HepG2 (cell line): ENCODE results near the gene DUSP22. TPM values are rescaled to one million over a fixed set of nuclear protein-coding genes. Genes with fewer than 3 reads are reported as not detected.
A peak's percentile ranks its signal among the peaks of the same experiment; 100 is the strongest.

Experiments
- ATAC-seq: fragments of 200-7000 bp; cut with Tn5 transposase; 3 replicates; pipeline ENCODE4 v1.9.1; 2020; ENCODE audit warnings: mild to moderate bottlenecking, moderate library complexity
- BruUV-seq: library from RNA; stranded (reverse); fragments of 400-500 nt; replicated peaks from 2 replicates; lab custom pipeline; 2021; lab: Mats Ljungman, UMichigan
- CTCF ChIA-PET: fragments of 300-600 bp; formaldehyde crosslinking; extraction: SDS; loops from one replicate; lab custom pipeline; 2021; ENCODE audit warnings: low total read pairs, inconsistent platforms, low intra/inter-chr PET ratio; lab: Yijun Ruan, JAX
- POLR2A ChIA-PET: fragments of 350-600 bp; sonication (Branson Sonifier 250); formaldehyde crosslinking; loops from one replicate; lab custom pipeline; 2020; ENCODE audit warnings: antibody characterized with exemption, inconsistent platforms; lab: Yijun Ruan, JAX
- DNase-seq: peaks from one replicate; pipeline ENCODE4 v3.0.0-alpha.2; 2015; ENCODE audit warnings: low spot score
- FAIRE-seq: peaks from 3 replicates; lab custom pipeline; 2011; peaks lifted over from hg19 to GRCh38; lab: Jason Lieb, UNC
- H2AFZ ChIP-seq: one replicate; pipeline ENCODE4 v1.6.1; 2011; ENCODE audit warnings: low read length, inconsistent platforms
- H3K27ac ChIP-seq: fragments of 300-600 bp; 3 replicates; pipeline ENCODE4 v1.8.0; 2011; ENCODE audit warnings: mixed run types, mild to moderate bottlenecking, mixed read lengths, low read length, inconsistent platforms; ENCODE audit not compliant: insufficient read depth; ENCODE audit errors: extremely low read length
- H3K27me3 ChIP-seq, 2 experiments: fragments of 200-600 bp in 1 of 2; 2 replicates in 1 of 2; 3 replicates in 1 of 2; pipeline versions ENCODE4 v1.6.0 to v1.8.0; 2011; ENCODE audit warnings: low read length in 2 of 2, mild to moderate bottlenecking in 2 of 2, moderate library complexity in 2 of 2, inconsistent platforms in 1 of 2; ENCODE audit not compliant: insufficient read depth in 2 of 2, control insufficient read depth in 1 of 2
- H3K36me3 ChIP-seq, 2 experiments: fragments of 200-600 bp in 1 of 2; replicated peaks in 1 of 2; 2 replicates in 1 of 2; 3 replicates in 1 of 2; pipeline versions ENCODE4 v1.5.1 to v1.8.0; 2011; ENCODE audit warnings: low read length in 2 of 2, inconsistent platforms in 1 of 2; ENCODE audit not compliant: insufficient read depth in 2 of 2, control insufficient read depth in 1 of 2
- H3K4me1 ChIP-seq: 2 replicates; pipeline ENCODE4 v1.5.1; 2012; ENCODE audit warnings: low read length, inconsistent platforms; ENCODE audit not compliant: insufficient read depth
- H3K4me2 ChIP-seq: 2 replicates; pipeline ENCODE4 v1.6.0; 2011; ENCODE audit warnings: low read depth, low read length, inconsistent platforms
- H3K4me3 ChIP-seq, 3 experiments: fragments of 200-600 bp in 1 of 3; sonication (generic), shearing (Covaris generic) in 1 of 3; replicated peaks in 1 of 3; 2 replicates each; pipeline ENCODE4 v1.5.1; 2011 to 2016; ENCODE audit warnings: low read length in 3 of 3, inconsistent platforms in 2 of 3, low read depth in 2 of 3, mild to moderate bottlenecking in 2 of 3, control low read depth in 1 of 3, mixed read lengths in 1 of 3; ENCODE audit not compliant: insufficient read depth in 1 of 3
- H3K79me2 ChIP-seq: one replicate; pipeline ENCODE4 v1.6.1; 2011; ENCODE audit warnings: low read length, inconsistent platforms; ENCODE audit not compliant: insufficient read depth
- H3K9ac ChIP-seq: 2 replicates; pipeline ENCODE4 v1.6.0; 2011; ENCODE audit warnings: mild to moderate bottlenecking, low read depth, low read length, inconsistent platforms; ENCODE audit not compliant: insufficient read depth
- H3K9me3 ChIP-seq: 2 replicates; pipeline ENCODE4 v1.5.1; 2012; ENCODE audit warnings: mild to moderate bottlenecking, low read length
- H4K20me1 ChIP-seq: 2 replicates; pipeline ENCODE4 v1.6.0; 2011; ENCODE audit warnings: inconsistent platforms, mild to moderate bottlenecking, low read length, moderate library complexity; ENCODE audit not compliant: insufficient read depth
- AHDC1 ChIP-seq: sonication (generic); formaldehyde crosslinking; IDR thresholded peaks from 2 replicates; pipeline ENCODE4 v1.5.1; 2020; ENCODE audit warnings: mild to moderate bottlenecking, missing genetic modification reagents, borderline replicate concordance
- CEBPB ChIP-seq: IDR thresholded peaks from 2 replicates; pipeline ENCODE4 v1.6.1; 2011; ENCODE audit warnings: low read depth, low read length, improper control_type of control experiment, borderline replicate concordance
- CSRNP2 ChIP-seq: sonication (generic); formaldehyde crosslinking; conservative IDR thresholded peaks from 2 replicates; pipeline ENCODE4 v1.8.0; 2022; ENCODE audit warnings: low read depth, missing genetic modification reagents
- EHMT2 ChIP-seq: fragments of 200-600 bp; sonication (generic); IDR thresholded peaks from 2 replicates; pipeline ENCODE4 v1.7.0; 2017; ENCODE audit warnings: antibody characterized with exemption, low read depth, low read length, borderline replicate concordance
- EP300 ChIP-seq, 3 experiments: sonication (generic) in 1 of 3; formaldehyde crosslinking in 1 of 3; IDR thresholded peaks; 2 replicates each; pipeline versions ENCODE4 v1.5.1 to v1.6.1; 2011 to 2020; ENCODE audit warnings: low read depth in 2 of 3, low read length in 2 of 3, borderline replicate concordance in 1 of 3, improper control_type of control experiment in 1 of 3, mild to moderate bottlenecking in 1 of 3, missing genetic modification reagents in 1 of 3, moderate library complexity in 1 of 3
- HNF4A ChIP-seq: sonication (generic); formaldehyde crosslinking; IDR thresholded peaks from 2 replicates; pipeline ENCODE4 v1.4.0; 2020; ENCODE audit warnings: missing genetic modification reagents
- HNRNPK ChIP-seq: fragments of 200-400 bp; formaldehyde crosslinking; IDR thresholded peaks from 2 replicates; pipeline ENCODE4 v1.6.1; 2018; ENCODE audit warnings: low read length, low read depth, moderate library complexity, mild to moderate bottlenecking; ENCODE audit not compliant: poor library complexity, severe bottlenecking
- MED8 ChIP-seq: sonication (generic); formaldehyde crosslinking; IDR thresholded peaks from 2 replicates; pipeline ENCODE4 v1.8.1; 2023; ENCODE audit warnings: mild to moderate bottlenecking, missing genetic modification reagents; ENCODE audit not compliant: insufficient replicate concordance
- NFIB ChIP-seq: sonication (generic); formaldehyde crosslinking; IDR thresholded peaks from 2 replicates; pipeline ENCODE4 v1.9.0; 2021; ENCODE audit warnings: missing genetic modification reagents, mild to moderate bottlenecking, borderline replicate concordance
- NR2F1 ChIP-seq, 2 experiments: fragments of 450-650 bp in 1 of 2; formaldehyde crosslinking in 1 of 2; IDR thresholded peaks; 2 replicates each; pipeline versions ENCODE4 v1.5.0 to v1.6.1; 2016 to 2020; ENCODE audit warnings: mild to moderate bottlenecking in 1 of 2, missing compliant biosample characterization in 1 of 2, missing genetic modification reagents in 1 of 2, moderate library complexity in 1 of 2
- REL ChIP-seq: sonication (generic); formaldehyde crosslinking; conservative IDR thresholded peaks from 2 replicates; pipeline ENCODE4 v1.8.0; 2022; ENCODE audit warnings: mild to moderate bottlenecking, missing genetic modification reagents, moderate library complexity
- ZBTB49 ChIP-seq: sonication (generic); formaldehyde crosslinking; IDR thresholded peaks from 2 replicates; pipeline ENCODE4 v1.4.0; 2020; ENCODE audit warnings: missing genetic modification reagents, borderline replicate concordance
- ZNF550 ChIP-seq: sonication (generic); formaldehyde crosslinking; IDR thresholded peaks from 2 replicates; pipeline ENCODE4 v1.4.0; 2020; ENCODE audit warnings: mild to moderate bottlenecking, missing genetic modification reagents, borderline replicate concordance
- WGBS: methylation state at CpG from one replicate; pipeline ENCODE4 v1.1.6; 2017; ENCODE audit warnings: low lambda C conversion rate; 5-methylcytosine and 5-hydroxymethylcytosine counted together
- in situ Hi-C: cut with HindIII; loops from 2 replicates; pipeline ENCODE4 v1.10.0; 2017; ENCODE audit warnings: low pct_unique_long_range_greater_than_20kb; ENCODE audit not compliant: extremely low pct_ligation_motif_present
- intact Hi-C: fragments of 100-400 bp; cut with micrococcal nuclease; formaldehyde crosslinking; loops from one replicate; pipeline ENCODE4 v1.10.0; 2022; ENCODE audit not compliant: unreplicated experiment
- polyA plus RNA-seq, 8 experiments: library from polyadenylated mRNA; depleted of rRNA in 3 of 8; stranded (reverse) in 7 of 8; unstranded in 1 of 8; fragments of >200 nt; fragmentation: Illumina TruSeq in 4 of 8; extraction: Trizol in 4 of 8; gene quantifications; 2 replicates each; pipeline versions ENCODE4 v1.2.1 to v1.2.3, GENCODE V29; 2011 to 2016; ENCODE audit warnings: low read depth in 4 of 8, missing spikeins in 1 of 8, mixed read lengths in 1 of 8; ENCODE audit not compliant: insufficient read depth in 1 of 8
- total RNA-seq, 5 experiments: library from RNA; depleted of rRNA; stranded (reverse); fragments of >200 nt; fragmentation: Illumina TruSeq; extraction: Trizol; gene quantifications; 2 replicates each; pipeline ENCODE4 v1.2.3, GENCODE V29; 2016; ENCODE audit warnings: low read depth in 1 of 5

Gene DUSP22
- total and polyA plus RNA-seq, 2 of the 13 experiments (the other 11 are each of a cell fraction or from before 2014, with no cell fraction given): 20.2 to 32.8 TPM

- in situ Hi-C loops (no loop called here), intact Hi-C loops (no loop called here)
- no peaks in the 10 kb centered on the region for H3K36me3 ChIP-seq
- no peak overlapping the region for H3K27ac ChIP-seq
- peak overlapping the region; percentile 27; the same call in 1 of the 2 replicates for H3K4me2 ChIP-seq
- BruUV-seq: no TSS peak
- FAIRE-seq (no peak), ATAC-seq (peak; percentile 90), DNase-seq (peak; percentile 42)
- no peak overlapping the region for H2AFZ ChIP-seq
- WGBS: 18% methylated on average over 9 of the region's 9 CpGs
- H3K4me1 ChIP-seq: peaks cover 15% of the 10 kb centered on the region
- ChIA-PET POLR2A (no interaction called here), CTCF (no interaction called here)
- H3K79me2 ChIP-seq: no peaks in the 10 kb centered on the region
- H4K20me1 ChIP-seq: no peaks in the 10 kb centered on the region
- no peaks in the 10 kb centered on the region for H3K9me3 ChIP-seq
- H3K27me3 ChIP-seq: peaks cover 1 to 11% of the 10 kb centered on the region in 2 experiments; a peak in 3 of 5 replicates
- H3K9ac ChIP-seq: no peak overlapping the region
- H3K4me3 ChIP-seq: 0 out of 6 replicates have a peak overlapping the region, but pooled peaks of 1 of the 3 experiments have one; percentile 9
- TF ChIP-seq AHDC1 (CRISPR knock-in tag) (no peak), EHMT2 (no peak), ZNF550 (CRISPR knock-in tag) (no peak), NR2F1 (CRISPR knock-in tag; IDR thresholded peaks at IDR 0.05) (peak in 1 of 2 experiments; percentile 63; a peak in 2 of 4 replicates), HNF4A (no peak), HNRNPK (no peak), CEBPB (no peak), REL (CRISPR knock-in tag) (no peak), MED8 (CRISPR knock-in tag) (no peak), CSRNP2 (no peak), ZBTB49 (CRISPR knock-in tag) (no peak), NFIB (CRISPR knock-in tag) (no peak), EP300 (IDR thresholded peaks at IDR 0.05; ENCODE audit: low read depth in 2 of 2, low read length in 2 of 2) (peak in 1 of 2 experiments; percentile 21; a peak in 1 of 4 replicates), EP300 (CRISPR knock-in tag; IDR thresholded peaks at IDR 0.05; ENCODE audit: borderline replicate concordance) (no peak)
Measured at GRCh38 chr6:256169-256568, 36.1 kb upstream of the DUSP22 start.
